GM19397 (cell line): ENCODE results near the gene PTPRR.

Source experiments
- ATAC-seq: cut with Tn5 transposase; IDR thresholded peaks from one replicate; pipeline ENCODE4 v1.9.1; 2021; ENCODE audit warnings: mild to moderate bottlenecking, moderate library complexity; ENCODE audit not compliant: unreplicated experiment

PTPRR gene

DNA sequence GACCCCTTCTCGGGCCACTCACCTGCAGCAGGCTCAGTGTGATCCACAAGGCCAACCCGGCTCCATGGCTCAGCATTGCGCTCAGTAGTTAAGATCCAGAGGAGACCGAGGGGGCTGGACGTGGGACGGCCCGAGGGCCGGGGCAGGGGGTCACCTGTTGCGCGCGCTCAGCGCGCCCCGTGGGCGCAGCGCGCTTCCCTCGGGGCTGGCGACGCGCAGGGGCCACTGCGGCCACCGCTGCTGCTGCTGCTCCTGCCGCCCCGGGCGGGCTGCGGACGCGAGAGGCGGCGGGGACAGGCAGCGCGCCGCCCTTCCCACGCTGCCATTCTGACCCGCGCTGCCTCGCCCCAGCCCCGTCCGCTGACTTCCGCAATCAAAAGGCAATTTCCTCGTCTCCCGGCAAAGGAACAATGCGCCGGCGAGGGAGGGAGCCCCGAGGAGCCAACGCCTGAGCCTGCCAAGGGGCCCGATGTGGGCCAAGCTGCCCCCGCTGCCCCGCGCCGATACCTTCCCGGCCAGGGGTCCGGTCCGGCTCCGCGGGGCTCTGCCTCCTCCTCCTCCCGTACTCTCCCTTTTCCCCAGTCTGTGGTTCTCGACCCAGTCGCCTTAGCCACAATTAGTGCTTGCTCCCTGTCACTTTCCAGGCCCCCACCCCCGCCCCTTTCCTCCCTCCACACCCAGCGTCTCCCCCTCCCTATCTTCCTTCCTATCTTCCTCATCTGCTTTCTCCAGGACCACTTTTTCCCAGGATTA, 310.6 kb downstream of the PTPRR start:
- peak; percentile 54 for ATAC-seq

- no peak for ATAC-seq
Observed at GRCh38 chr12:70609203-70609602, 311.3 kb downstream of the PTPRR start.

- no peak for ATAC-seq
Observed at GRCh38 chr12:70608184-70608583, 312.4 kb downstream of the PTPRR start.

- no peak for ATAC-seq
Observed at GRCh38 chr12:70607107-70607506, 313.4 kb downstream of the PTPRR start.

- no peak for ATAC-seq
Observed at GRCh38 chr12:70605976-70606375, 314.6 kb downstream of the PTPRR start.

DNA sequence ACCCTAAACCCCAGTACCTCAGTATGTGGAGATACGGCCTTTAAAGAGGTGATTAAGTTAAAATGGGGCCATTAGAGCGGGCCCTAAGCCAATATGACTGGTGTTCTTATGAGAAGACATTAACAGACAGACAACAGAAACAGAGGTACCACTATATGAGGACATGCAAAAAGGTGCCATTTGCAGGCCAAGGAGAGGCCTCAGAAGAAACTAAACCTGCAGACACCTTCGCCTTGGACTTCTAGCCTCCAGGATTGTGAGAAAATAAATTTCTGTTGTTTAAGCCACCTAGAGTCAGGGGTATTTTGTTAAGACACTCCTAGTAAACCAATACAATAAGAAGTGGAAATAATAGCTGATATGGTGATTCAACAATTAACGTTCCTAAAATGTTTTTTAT, 315.9 kb downstream of the PTPRR start:
- no peak for ATAC-seq

DNA sequence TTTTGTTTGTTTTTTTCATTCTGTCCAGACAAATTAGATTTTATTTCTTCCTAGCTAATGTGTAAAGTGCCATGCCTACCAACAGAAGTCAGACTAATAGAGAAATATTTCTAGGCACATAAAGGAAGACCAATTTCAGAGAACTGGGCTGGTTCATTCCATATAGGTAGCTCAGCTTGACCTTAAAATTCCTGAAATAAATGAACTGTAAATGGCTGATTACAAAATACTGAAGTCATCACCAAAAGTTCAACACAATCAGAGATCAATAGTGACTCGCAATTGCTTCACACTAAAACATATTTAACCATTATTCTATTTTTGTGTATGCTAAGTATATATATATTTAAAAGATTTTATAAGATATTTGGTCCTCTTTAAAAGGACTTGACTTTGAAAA, 317.5 kb downstream of the PTPRR start:
- ATAC-seq = no peak

- no peak for ATAC-seq
Observed at GRCh38 chr12:70598467-70599193, 321.9 kb downstream of the PTPRR start.

GRCh38 chr12:70592664-70593063, 327.9 kb downstream of the PTPRR start:
- ATAC-seq = no peak

DNA sequence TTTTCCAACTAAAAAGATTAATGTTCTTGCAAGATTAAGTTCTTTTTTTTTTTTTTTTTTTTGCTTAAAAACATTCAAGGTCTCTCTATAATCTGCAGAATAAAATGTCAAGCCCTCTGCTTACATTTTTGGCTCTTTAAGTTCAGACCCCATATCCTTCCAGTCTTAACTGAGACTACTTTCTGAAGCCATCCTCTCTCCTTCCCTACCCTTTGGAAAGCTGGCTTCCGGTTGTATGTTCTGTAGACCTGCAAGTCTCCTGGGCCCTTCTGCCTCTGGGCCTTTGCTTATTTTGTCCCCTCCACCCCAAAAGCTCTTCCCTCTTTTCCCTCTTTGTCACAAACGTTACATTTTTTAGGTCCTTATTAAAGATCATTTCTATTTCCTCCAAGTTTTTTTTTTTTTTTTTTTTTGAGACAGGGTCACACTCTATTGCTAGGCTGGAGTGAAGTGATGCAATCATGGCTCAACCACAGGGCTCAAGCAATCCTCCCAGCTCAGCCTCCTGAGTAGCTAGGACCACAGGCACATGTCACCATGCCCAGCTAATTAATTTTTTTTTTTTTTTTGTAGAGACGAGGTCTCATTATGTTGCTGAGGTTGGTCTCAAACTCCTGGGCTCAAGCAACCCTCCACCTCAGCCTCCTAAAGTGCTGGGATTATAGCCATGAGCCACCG, 329.9 kb downstream of the PTPRR start:
- ATAC-seq = no peak

- peak; percentile 90 for ATAC-seq
Observed at GRCh38 chr12:70590051-70590450, 330.5 kb downstream of the PTPRR start.
